H1 (cell line): ENCODE results near the gene RHEB. TPM values are rescaled to one million over a fixed set of nuclear protein-coding genes. Genes with fewer than 3 reads are reported as not detected.

Experiments
- CTCF ChIA-PET: fragments of 300-600 bp; sonication (Branson Sonifier 250); formaldehyde crosslinking; loops from one replicate; lab custom pipeline; 2021; ENCODE audit not compliant: partially characterized antibody; lab: Charles Lee
- POLR2A ChIA-PET: fragments of 300-600 bp; sonication (Branson Sonifier 250); formaldehyde crosslinking; loops from one replicate; lab custom pipeline; 2021; ENCODE audit warnings: inconsistent platforms; ENCODE audit not compliant: partially characterized antibody; lab: Charles Lee
- DNase-seq, 2 experiments: peaks; one replicate each; pipeline versions ENCODE4 v3.0.0 to v3.0.0-alpha.2; 2010 to 2022; ENCODE audit warnings: low spot score in 2 of 2, low read depth in 1 of 2, mixed read lengths in 1 of 2
- FAIRE-seq: peaks from 2 replicates; lab custom pipeline; 2011; peaks lifted over from hg19 to GRCh38; lab: Jason Lieb, UNC
- H2AFZ ChIP-seq: 2 replicates; pipeline ENCODE4 v1.8.1; 2012; ENCODE audit warnings: low read length, inconsistent platforms
- H2AK5ac ChIP-seq: 2 replicates; pipeline ENCODE4 v1.6.1; 2013; ENCODE audit warnings: low read depth, low read length
- H2BK120ac ChIP-seq: replicated peaks from 2 replicates; pipeline ENCODE3; 2013; ENCODE audit warnings: low read depth, low read length, inconsistent platforms
- H2BK12ac ChIP-seq: 2 replicates; pipeline ENCODE4 v1.6.1; 2013; ENCODE audit warnings: low read depth, low read length
- H2BK15ac ChIP-seq: 2 replicates; pipeline ENCODE4 v1.6.1; 2013; ENCODE audit warnings: low read length
- H2BK20ac ChIP-seq: 2 replicates; pipeline ENCODE4 v1.6.1; 2013; ENCODE audit warnings: low read length
- H2BK5ac ChIP-seq: 2 replicates; pipeline ENCODE4 v1.6.1; 2013; ENCODE audit warnings: low read depth, low read length
- H3K14ac ChIP-seq: 2 replicates; pipeline ENCODE4 v1.6.1; 2013; ENCODE audit warnings: inconsistent platforms; ENCODE audit not compliant: insufficient read length
- H3K18ac ChIP-seq: 2 replicates; pipeline ENCODE4 v1.6.1; 2013; ENCODE audit warnings: low read length; ENCODE audit errors: extremely low read depth
- H3K23ac ChIP-seq: 2 replicates; pipeline ENCODE4 v1.6.1; 2013; ENCODE audit warnings: inconsistent platforms; ENCODE audit not compliant: insufficient read length
- H3K23me2 ChIP-seq: 2 replicates; pipeline ENCODE4 v1.6.1; 2013; ENCODE audit warnings: low read depth, low read length
- H3K27ac ChIP-seq: 2 replicates; pipeline ENCODE4 v1.6.1; 2011; ENCODE audit warnings: low read depth, low read length, inconsistent platforms
- H3K27me3 ChIP-seq, 4 experiments: replicated peaks in 1 of 4; 1 replicate in 1 of 4; 2 replicates in 3 of 4; pipeline versions ENCODE4 v1.6.1 to v1.8.1; 2011 to 2013; ENCODE audit warnings: low read length in 3 of 4, mild to moderate bottlenecking in 3 of 4, inconsistent platforms in 2 of 4, mixed read lengths in 2 of 4, moderate library complexity in 1 of 4; ENCODE audit not compliant: control insufficient read depth in 3 of 4, insufficient read depth in 3 of 4; ENCODE audit errors: extremely low read depth in 1 of 4
- H3K36me3 ChIP-seq, 4 experiments: 2 replicates each; pipeline versions ENCODE4 v1.6.1 to v1.8.1; 2011 to 2013; ENCODE audit warnings: mild to moderate bottlenecking in 4 of 4, low read length in 3 of 4, moderate library complexity in 2 of 4, control low read depth in 1 of 4, inconsistent platforms in 1 of 4; ENCODE audit not compliant: insufficient read depth in 4 of 4, control insufficient read depth in 2 of 4
- H3K4ac ChIP-seq: replicated peaks from 2 replicates; pipeline ENCODE3; 2013; ENCODE audit warnings: low read length, low read depth, mixed read lengths, inconsistent platforms; ENCODE audit not compliant: insufficient read length
- H3K4me1 ChIP-seq, 4 experiments: replicated peaks in 1 of 4; 1 replicate in 1 of 4; 2 replicates in 3 of 4; pipeline versions ENCODE4 v1.6.1 to v1.8.1; 2011 to 2013; ENCODE audit warnings: low read length in 3 of 4, inconsistent platforms in 2 of 4, mixed read lengths in 1 of 4; ENCODE audit not compliant: insufficient read depth in 4 of 4, control insufficient read depth in 3 of 4
- H3K4me2 ChIP-seq, 2 experiments: 2 replicates each; pipeline versions ENCODE4 v1.6.1 to v1.8.1; 2011 to 2013; ENCODE audit warnings: low read depth in 2 of 2, low read length in 2 of 2, control low read depth in 1 of 2, inconsistent platforms in 1 of 2, mild to moderate bottlenecking in 1 of 2; ENCODE audit not compliant: insufficient read depth in 1 of 2
- H3K4me3 ChIP-seq, 4 experiments: fragments of 200-600, 300-600 bp in 1 of 4; sonication (generic), shearing (Covaris generic), sonication (Bioruptor Twin) in 1 of 4; 2 replicates each; pipeline versions ENCODE4 v1.5.1 to v1.8.1; 2011 to 2016; ENCODE audit warnings: low read length in 4 of 4, low read depth in 3 of 4, control low read depth in 2 of 4, inconsistent platforms in 2 of 4, mild to moderate bottlenecking in 2 of 4, mixed read lengths in 1 of 4, moderate library complexity in 1 of 4; ENCODE audit not compliant: insufficient read depth in 2 of 4; ENCODE audit errors: extremely low read depth in 1 of 4
- H3K56ac ChIP-seq: replicated peaks from 2 replicates; pipeline ENCODE3; 2013; ENCODE audit warnings: low read depth, mild to moderate bottlenecking, mixed read lengths, low read length, inconsistent platforms; ENCODE audit not compliant: insufficient read length
- H3K79me1 ChIP-seq: 2 replicates; pipeline ENCODE4 v1.6.1; 2013; ENCODE audit warnings: low read depth, low read length, control low read depth
- H3K79me2 ChIP-seq, 2 experiments: 2 replicates each; pipeline versions ENCODE4 v1.6.1 to v1.8.1; 2012 to 2013; ENCODE audit warnings: low read length in 2 of 2, mild to moderate bottlenecking in 2 of 2, inconsistent platforms in 1 of 2; ENCODE audit not compliant: insufficient read depth in 2 of 2, control insufficient read depth in 1 of 2
- H3K9ac ChIP-seq, 4 experiments: replicated peaks in 1 of 4; 1 replicate in 1 of 4; 2 replicates in 3 of 4; pipeline versions ENCODE4 v1.6.1 to v1.8.1; 2011 to 2013; ENCODE audit warnings: low read depth in 3 of 4, low read length in 3 of 4, control low read depth in 2 of 4, mild to moderate bottlenecking in 2 of 4, moderate library complexity in 2 of 4, inconsistent platforms in 1 of 4; ENCODE audit errors: extremely low read depth in 1 of 4
- H3K9me3 ChIP-seq, 2 experiments: 2 replicates each; pipeline versions ENCODE4 v1.6.1 to v1.8.1; 2012 to 2013; ENCODE audit warnings: mild to moderate bottlenecking in 2 of 2, moderate library complexity in 2 of 2, control low read depth in 1 of 2, inconsistent platforms in 1 of 2, low read depth in 1 of 2, low read length in 1 of 2, mixed read lengths in 1 of 2; ENCODE audit not compliant: insufficient read depth in 2 of 2
- H4K20me1 ChIP-seq, 2 experiments: replicated peaks in 1 of 2; 2 replicates each; pipeline versions ENCODE3 to v1.8.1; 2011 to 2013; ENCODE audit warnings: inconsistent platforms in 2 of 2, low read length in 2 of 2, mild to moderate bottlenecking in 1 of 2; ENCODE audit not compliant: insufficient read depth in 2 of 2, control insufficient read depth in 1 of 2
- H4K5ac ChIP-seq: 2 replicates; pipeline ENCODE4 v1.6.1; 2013; ENCODE audit warnings: low read length, low read depth, mixed read lengths, inconsistent platforms; ENCODE audit not compliant: insufficient read length
- H4K8ac ChIP-seq: 2 replicates; pipeline ENCODE4 v1.8.0; 2013; ENCODE audit warnings: mild to moderate bottlenecking, moderate library complexity, low read length, inconsistent platforms; ENCODE audit not compliant: insufficient read depth; ENCODE audit errors: extremely low read depth
- H4K91ac ChIP-seq: replicated peaks from 2 replicates; pipeline ENCODE3; 2013; ENCODE audit warnings: low read length, mixed read lengths, inconsistent platforms; ENCODE audit not compliant: insufficient read length
- E2F6 ChIP-seq: IDR thresholded peaks from 2 replicates; pipeline ENCODE4 v1.6.1; 2012; ENCODE audit warnings: inconsistent platforms
- RNF2 ChIP-seq: fragments of 200-900, 300-1000 bp; sonication (generic); IDR thresholded peaks from 2 replicates; pipeline ENCODE4 v1.7.1; 2016; ENCODE audit warnings: borderline replicate concordance, low read depth, mild to moderate bottlenecking, antibody characterized with exemption, low read length; ENCODE audit not compliant: poor library complexity, severe bottlenecking; ENCODE audit errors: missing control alignments
- whole genome bisulfite sequencing, 2 experiments: shearing (Covaris generic) in 1 of 2; methylation state at CpG; one replicate each; pipeline versions ENCODE4 v1.1.6 to v1.1.7; 2013 to 2015; ENCODE audit warnings: low lambda C conversion rate in 2 of 2, mixed read lengths in 2 of 2, inconsistent platforms in 1 of 2, low coverage in 1 of 2, missing lambda C conversion rate in 1 of 2; ENCODE audit not compliant: insufficient replicate concordance in 2 of 2, insufficient coverage in 1 of 2, insufficient read length in 1 of 2; ENCODE audit errors: extremely low coverage in 1 of 2, missing lambda C conversion rate in 1 of 2; 5-methylcytosine and 5-hydroxymethylcytosine counted together
- polyA plus RNA-seq, 7 experiments: library from polyadenylated mRNA; depleted of rRNA in 3 of 7; stranded (reverse) in 5 of 7; unstranded in 2 of 7; fragments of >200 nt in 5 of 7; fragments of 200-250 nt in 2 of 7; gene quantifications; 1 replicate in 5 of 7; 2 replicates in 1 of 7; 4 replicates in 1 of 7; pipeline versions ENCODE4 v1.2.1 to v1.2.3, GENCODE V29; 2011 to 2013; ENCODE audit warnings: missing spikeins in 2 of 7, mixed read lengths in 2 of 7
- total RNA-seq: library from RNA; stranded (reverse); fragmentation: NEBNext Ultra II Directional; extraction: Animal tissue kit (Norgen Biotek cat#: 25700); gene quantifications from 2 replicates; pipeline ENCODE4 v1.2.1, GENCODE V29; 2021

RHEB gene
- total and polyA plus RNA-seq, 2 of the 8 experiments (the other 6 are each of a cell fraction or from before 2014, with no cell fraction given): 60.8 to 132 TPM

DNA sequence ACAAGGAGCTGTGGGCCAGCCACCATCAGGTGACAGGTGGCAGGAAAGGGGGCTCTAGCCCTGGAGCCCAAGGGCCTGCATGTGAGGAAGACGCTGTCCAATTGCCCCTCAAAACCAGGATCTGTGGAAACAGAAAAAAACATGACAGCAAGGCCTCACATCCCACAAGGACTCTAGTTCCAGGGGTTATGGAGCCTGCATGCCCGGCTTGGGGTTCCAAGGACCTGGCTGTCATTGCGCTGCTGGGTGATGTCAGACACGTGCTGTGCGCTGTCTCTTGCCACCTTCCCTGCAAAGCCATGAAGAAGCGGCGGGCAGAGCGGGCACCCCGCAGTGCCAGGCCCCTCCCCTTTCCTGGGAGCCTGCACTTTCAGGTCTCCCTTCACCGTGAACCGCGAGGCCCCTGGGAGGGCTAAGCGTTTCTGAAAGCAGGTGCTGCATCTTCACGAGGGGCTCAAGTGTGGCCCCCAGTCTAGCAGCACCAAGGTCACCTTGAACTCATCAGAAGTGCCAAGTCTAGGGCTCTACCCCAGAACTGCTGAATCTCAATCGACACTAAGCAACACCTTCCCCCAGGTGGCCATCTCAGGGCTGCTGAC, 64.7 kb downstream of the RHEB start:
- no peaks in the 10 kb centered on the region for H3K79me2 ChIP-seq
- H3K23ac ChIP-seq: no peak overlapping the region
- no peaks in the 10 kb centered on the region; a peak in 1 of 7 replicates for H3K27me3 ChIP-seq
- H3K36me3 ChIP-seq: no peaks in the 10 kb centered on the region
- TF ChIP-seq E2F6 (0 out of 2 replicates have a peak, but pooled peaks have one; percentile 20), RNF2 (no peak)
- no peak overlapping the region for H3K14ac ChIP-seq
- no peak overlapping the region for H3K9ac ChIP-seq
- no peak overlapping the region for H3K27ac ChIP-seq
- peak overlapping the region; percentile 72 for H2BK12ac ChIP-seq
- no peak overlapping the region for H4K5ac ChIP-seq
- H3K4ac ChIP-seq: no peak overlapping the region
- no peak for FAIRE-seq
- peak overlapping the region; percentile 60; the same call in 1 of the 2 replicates for H2BK5ac ChIP-seq
- CTCF ChIA-PET: interaction anchor here (13.7 kb wide), 1 partner anchor 81 kb away, joined by 185 read pairs; no protein-coding TSS in a partner anchor
- DNase-seq: no peak
- H3K9me3 ChIP-seq: peaks cover 3 to 10% of the 10 kb centered on the region in 2 experiments; a peak in 3 of 4 replicates
- H4K8ac ChIP-seq: no peak overlapping the region
- 87% methylated on average over 9 of the region's 15 CpGs; no CpG with 5 or more reads in 1 of the 2 experiments for WGBS, 2 experiments
- peak overlapping the region; percentile 9 for H2BK120ac ChIP-seq
- H4K20me1 ChIP-seq: no peaks in the 10 kb centered on the region
- H3K18ac ChIP-seq: peak overlapping the region; percentile 32; the same call in 1 of the 2 replicates
- peak overlapping the region; percentile 29; the same call in 1 of the 2 replicates for H2BK15ac ChIP-seq
- H2BK20ac ChIP-seq: peak overlapping the region; percentile 80; the same call in 1 of the 2 replicates
- POLR2A ChIA-PET: interaction anchor here (0.6 kb wide), 1 partner anchor 96 kb away, joined by 3 read pairs; no protein-coding TSS in a partner anchor
- peak overlapping the region; percentile 84; the same call in 1 of the 2 replicates for H2AK5ac ChIP-seq
- H4K91ac ChIP-seq: peak overlapping the region; percentile 52
- H3K23me2 ChIP-seq: no peaks in the 10 kb centered on the region
- H2AFZ ChIP-seq: no peak overlapping the region
- no peak overlapping the region for H3K4me3 ChIP-seq
- H3K56ac ChIP-seq: no peak overlapping the region
- H3K79me1 ChIP-seq: no peaks in the 10 kb centered on the region
- no peak overlapping the region for H3K4me2 ChIP-seq
- peaks cover 11 to 38% (median 25%) of the 10 kb centered on the region in 4 experiments for H3K4me1 ChIP-seq
